ENCODE results near the gene IL5. TPM values are rescaled to one million over a fixed set of nuclear protein-coding genes. Genes with fewer than 3 reads are reported as not detected.

Gene IL5
- total and polyA plus RNA-seq, 7 experiments from 2014 or later, result 1.2 TPM; not detected in 6

- Mint-ChIP-seq H3K4me1 (peaks cover 0 to 21% (median 0%) of the 10 kb centered on the region in 7 donors), H3K27me3 (peaks cover 17 to 46% (median 27%) of the 10 kb centered on the region in 5 donors), H3K36me3 (peaks cover 0 to 19% (median 5%) of the 10 kb centered on the region in 5 donors), H3K27ac (no peak overlapping the region), H3K9me3 (peaks cover 0 to 20% (median 8%) of the 10 kb centered on the region in 11 donors), H3K4me3 (no peak overlapping the region)
- no peak overlapping the region for H3K27ac ChIP-seq (ENCODE audit: low read depth, low read length)
- ChIA-PET POLR2A (interaction anchor here (0.7 to 1.5 kb wide), 2 partner anchors 13 to 198 kb away, joined by 3 to 6 read pairs; no protein-coding TSS in a partner anchor), CTCF (interaction anchor here (0.6 to 2.1 kb wide), 3 partner anchors 10 to 21 kb away, joined by 3 to 11 read pairs (median 3); no protein-coding TSS in a partner anchor)
- intact Hi-C loops (cut with micrococcal nuclease), result no loop called here
- no peaks in the 10 kb centered on the region for H3K9me3 ChIP-seq (ENCODE audit: control insufficient read depth in 2 of 3, low read length in 3 of 3)
- no peaks in the 10 kb centered on the region for H3K36me3 ChIP-seq (ENCODE audit: control insufficient read depth in 2 of 3, insufficient read depth in 3 of 3, low read length in 3 of 3)
- DNase-seq (no peak), ATAC-seq (no peak)
- no peak overlapping the region for H3K4me3 ChIP-seq (ENCODE audit: low read length)
- no peaks in the 10 kb centered on the region for H3K4me1 ChIP-seq (ENCODE audit: control insufficient read depth in 2 of 2, insufficient read depth in 2 of 2, low read length in 2 of 2)
- H3K27me3 ChIP-seq (ENCODE audit: control insufficient read depth in 2 of 2, insufficient read depth in 2 of 2, low read length in 2 of 2), result no peaks in the 10 kb centered on the region
Observed at GRCh38 chr5:132510076-132510475, 33.2 kb downstream of the IL5 start.

GRCh38 chr5:132506094-132506692 lies 37.1 kb downstream of the IL5 start:
- Mint-ChIP-seq H3K4me3 (no peak overlapping the region), H3K9me3 (peaks cover 0 to 5% (median 0%) of the 10 kb centered on the region in 11 donors), H3K27ac (no peak overlapping the region), H3K4me1 (peaks cover 0 to 24% (median 2%) of the 10 kb centered on the region in 7 donors), H3K27me3 (peaks cover 13 to 29% (median 19%) of the 10 kb centered on the region in 5 donors), H3K36me3 (peaks cover 0 to 13% (median 0%) of the 10 kb centered on the region in 5 donors)
- ChIA-PET POLR2A (interaction anchor here (0.9 kb wide), 1 partner anchor 9 kb away, joined by 6 read pairs; no protein-coding TSS in a partner anchor), CTCF (interaction anchor here (0.7 to 1.9 kb wide), 5 partner anchors 10 to 120 kb away, joined by 3 to 4 read pairs (median 4); no protein-coding TSS in a partner anchor)
- Histone ChIP-seq H3K9me3 (ENCODE audit: control insufficient read depth in 2 of 3, low read length in 3 of 3) (no peaks in the 10 kb centered on the region), H3K36me3 (ENCODE audit: control insufficient read depth in 2 of 3, insufficient read depth in 3 of 3, low read length in 3 of 3) (no peaks in the 10 kb centered on the region), H3K4me3 (ENCODE audit: low read length) (no peak overlapping the region), H3K27ac (ENCODE audit: low read depth, low read length) (no peak overlapping the region), H3K27me3 (ENCODE audit: control insufficient read depth in 2 of 2, insufficient read depth in 2 of 2, low read length in 2 of 2) (no peaks in the 10 kb centered on the region), H3K4me1 (ENCODE audit: control insufficient read depth in 2 of 2, insufficient read depth in 2 of 2, low read length in 2 of 2) (peaks cover 0 to under 1% of the 10 kb centered on the region in 2 donors)
- peak; percentile 55 for ATAC-seq
- intact Hi-C loops (cut with micrococcal nuclease), result loop anchor here in 1 of 2 donors (10.0 kb wide), 1 partner anchor 271 kb away; no protein-coding TSS in a partner anchor
- no peak for DNase-seq

DNA sequence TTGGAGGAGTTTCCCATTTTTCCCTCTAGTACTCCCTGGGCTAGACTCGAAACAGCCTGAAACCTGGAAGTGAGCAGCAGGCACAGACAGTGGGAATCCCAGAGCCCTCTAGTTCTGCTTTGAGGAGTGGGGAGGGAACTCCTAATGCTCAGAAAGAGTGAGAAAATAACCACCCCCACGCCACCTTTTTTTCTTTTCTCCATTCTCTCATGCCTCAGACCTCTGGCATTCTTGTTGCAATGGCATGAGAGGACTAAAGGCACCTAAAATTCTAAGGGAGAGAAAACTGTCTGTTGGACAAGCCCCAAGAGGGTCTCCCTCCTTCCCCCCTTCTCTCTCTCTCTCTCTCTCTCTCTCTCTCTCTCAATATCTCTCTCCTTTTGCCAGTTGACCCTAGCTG lies 37.7 kb downstream of the IL5 start:
- no peak for ATAC-seq
- peaks cover 0 to 6% of the 10 kb centered on the region in 2 donors for H3K4me1 ChIP-seq (ENCODE audit: control insufficient read depth in 2 of 2, insufficient read depth in 2 of 2, low read length in 2 of 2)
- DNase-seq, result no peak
- Mint-ChIP-seq H3K36me3 (peaks cover 0 to 13% (median 0%) of the 10 kb centered on the region in 5 donors), H3K4me1 (peaks cover 0 to 29% (median 8%) of the 10 kb centered on the region in 7 donors), H3K9me3 (peaks cover 0 to 5% (median 0%) of the 10 kb centered on the region in 11 donors), H3K27ac (no peak overlapping the region), H3K4me3 (no peak overlapping the region), H3K27me3 (peaks cover 13 to 29% (median 19%) of the 10 kb centered on the region in 5 donors)
- H3K27ac ChIP-seq (ENCODE audit: low read depth, low read length), result no peak overlapping the region
- POLR2A ChIA-PET, result interaction anchor here (0.8 kb wide), 1 partner anchor 115 kb away, joined by 4 read pairs; no protein-coding TSS in a partner anchor
- CTCF ChIA-PET, result interaction anchor here (0.7 to 1.9 kb wide), 4 partner anchors 9 to 119 kb away, joined by 3 to 4 read pairs (median 4); no protein-coding TSS in a partner anchor
- intact Hi-C loops (cut with micrococcal nuclease), result loop anchor here in 1 of 2 donors (10.0 kb wide), 1 partner anchor 271 kb away; no protein-coding TSS in a partner anchor
- H3K9me3 ChIP-seq (ENCODE audit: control insufficient read depth in 2 of 3, low read length in 3 of 3), result no peaks in the 10 kb centered on the region
- H3K4me3 ChIP-seq (ENCODE audit: low read length), result no peak overlapping the region
- no peaks in the 10 kb centered on the region for H3K27me3 ChIP-seq (ENCODE audit: control insufficient read depth in 2 of 2, insufficient read depth in 2 of 2, low read length in 2 of 2)
- no peaks in the 10 kb centered on the region for H3K36me3 ChIP-seq (ENCODE audit: control insufficient read depth in 2 of 3, insufficient read depth in 3 of 3, low read length in 3 of 3)

DNA sequence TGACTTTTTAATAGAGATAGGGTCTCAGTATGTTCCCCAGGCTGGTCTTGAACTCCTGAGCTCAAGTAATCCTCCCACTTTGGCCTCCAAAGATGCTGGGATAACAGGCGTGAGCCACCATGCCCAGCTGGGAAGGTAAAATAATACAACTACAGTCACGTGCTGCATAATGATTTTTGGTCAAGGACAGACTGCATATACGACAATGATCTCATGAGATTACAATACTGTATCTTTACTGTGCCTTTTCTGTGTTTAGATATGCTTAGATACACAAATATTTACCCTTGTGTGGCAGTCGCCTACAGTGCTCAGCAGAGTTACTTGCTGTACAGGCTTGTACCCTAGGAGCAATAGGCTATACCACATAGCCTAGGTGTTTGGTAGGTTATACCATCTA lies 38.6 kb downstream of the IL5 start:
- H3K9me3 ChIP-seq (ENCODE audit: control insufficient read depth in 2 of 3, low read length in 3 of 3), result no peaks in the 10 kb centered on the region
- no peak overlapping the region for H3K4me3 ChIP-seq (ENCODE audit: low read length)
- Mint-ChIP-seq H3K4me1 (peaks cover 2 to 37% (median 15%) of the 10 kb centered on the region in 7 donors), H3K9me3 (peaks cover 0 to 2% (median 0%) of the 10 kb centered on the region in 11 donors), H3K27ac (no peak overlapping the region), H3K4me3 (no peak overlapping the region), H3K36me3 (peaks cover 0 to 9% (median 0%) of the 10 kb centered on the region in 5 donors), H3K27me3 (peaks cover 11 to 24% (median 16%) of the 10 kb centered on the region in 5 donors)
- CTCF ChIA-PET, result interaction anchor here (0.9 to 2.0 kb wide), 4 partner anchors 21 to 314 kb away, joined by 3 to 6 read pairs (median 4); no protein-coding TSS in a partner anchor
- ATAC-seq (no peak), DNase-seq (no peak)
- POLR2A ChIA-PET, result interaction anchor here (0.8 kb wide), 1 partner anchor 114 kb away, joined by 4 read pairs; no protein-coding TSS in a partner anchor
- no peaks in the 10 kb centered on the region for H3K36me3 ChIP-seq (ENCODE audit: control insufficient read depth in 2 of 3, insufficient read depth in 3 of 3, low read length in 3 of 3)
- intact Hi-C loops (cut with micrococcal nuclease), result loop anchor here in 1 of 2 donors (10.0 kb wide), 1 partner anchor 270 kb away; no protein-coding TSS in a partner anchor
- no peak overlapping the region for H3K27ac ChIP-seq (ENCODE audit: low read depth, low read length)
- H3K4me1 ChIP-seq (ENCODE audit: control insufficient read depth in 2 of 2, insufficient read depth in 2 of 2, low read length in 2 of 2), result peaks cover 3 to 10% of the 10 kb centered on the region in 2 donors
- no peaks in the 10 kb centered on the region for H3K27me3 ChIP-seq (ENCODE audit: control insufficient read depth in 2 of 2, insufficient read depth in 2 of 2, low read length in 2 of 2)

DNA sequence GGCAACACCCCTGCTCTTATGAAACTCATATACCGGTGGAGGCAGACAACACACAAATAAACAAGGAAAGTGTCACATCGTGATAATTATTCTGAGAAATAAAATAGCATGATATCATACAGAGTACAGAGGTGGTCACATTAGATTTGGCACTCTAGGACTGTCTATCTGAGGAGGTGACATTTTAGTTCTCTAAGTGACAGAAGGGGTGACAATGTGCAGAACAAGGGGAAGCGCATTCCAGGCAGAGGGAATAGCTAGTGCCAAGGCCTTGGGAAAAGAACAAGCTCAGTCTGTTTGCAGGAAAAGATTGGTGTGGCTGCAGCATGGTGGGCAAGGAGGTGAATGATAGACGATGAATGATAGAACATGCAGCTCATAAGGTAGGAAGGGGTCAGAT lies 40.1 kb downstream of the IL5 start:
- H3K27ac Mint-ChIP-seq, result peak overlapping the region in 1 of 9 donors; percentile 62
- Histone ChIP-seq H3K27me3 (ENCODE audit: control insufficient read depth in 2 of 2, insufficient read depth in 2 of 2, low read length in 2 of 2) (no peaks in the 10 kb centered on the region), H3K36me3 (ENCODE audit: control insufficient read depth in 2 of 3, insufficient read depth in 3 of 3, low read length in 3 of 3) (no peaks in the 10 kb centered on the region), H3K27ac (ENCODE audit: low read depth, low read length) (no peak overlapping the region), H3K9me3 (ENCODE audit: control insufficient read depth in 2 of 3, low read length in 3 of 3) (no peaks in the 10 kb centered on the region), H3K4me1 (ENCODE audit: control insufficient read depth in 2 of 2, insufficient read depth in 2 of 2, low read length in 2 of 2) (peaks cover 7 to 14% of the 10 kb centered on the region in 2 donors), H3K4me3 (ENCODE audit: low read length) (no peak overlapping the region)
- ChIA-PET CTCF (interaction anchor here (1.1 to 2.0 kb wide), 4 partner anchors 23 to 117 kb away, joined by 3 to 6 read pairs (median 4); no protein-coding TSS in a partner anchor), POLR2A (interaction anchor here (0.6 to 1.8 kb wide), 3 partner anchors 116 to 218 kb away, joined by 3 to 8 read pairs (median 4); no protein-coding TSS in a partner anchor)
- peaks cover 0 to 2% (median 0%) of the 10 kb centered on the region in 11 donors for H3K9me3 Mint-ChIP-seq
- DNase-seq, result no peak
- peaks cover 6 to 42% (median 26%) of the 10 kb centered on the region in 7 donors for H3K4me1 Mint-ChIP-seq
- H3K36me3 Mint-ChIP-seq, result peaks cover 0 to 4% (median 0%) of the 10 kb centered on the region in 5 donors
- intact Hi-C loops (cut with micrococcal nuclease), result loop anchor here in 1 of 2 donors (10.0 kb wide), 1 partner anchor 268 kb away; no protein-coding TSS in a partner anchor
- no peak for ATAC-seq
- peaks cover 5 to 14% (median 12%) of the 10 kb centered on the region in 5 donors for H3K27me3 Mint-ChIP-seq
- H3K4me3 Mint-ChIP-seq, result no peak overlapping the region
